HCT116 (cell line): ENCODE data around the gene SDC3. TPM values are rescaled to one million over a fixed set of nuclear protein-coding genes. Genes with fewer than 3 reads are reported as not detected.

Source experiments
- ATAC-seq: fragments of 200-7000 bp; cut with Tn5 transposase; 2 replicates; pipeline ENCODE4 v1.9.1; 2020; ENCODE audit warnings: mild to moderate bottlenecking, moderate library complexity
- BruUV-seq: library from RNA; stranded (reverse); fragments of 400-500 nt; replicated peaks from 2 replicates; lab custom pipeline; 2021; lab: Mats Ljungman, UMichigan
- CTCF ChIA-PET: fragments of 300-600 bp; sonication (Branson Sonifier 250); formaldehyde crosslinking; loops from one replicate; lab custom pipeline; 2021; ENCODE audit warnings: antibody characterized with exemption; lab: Charles Lee
- POLR2A ChIA-PET: fragments of 300-600, 350-600 bp; sonication (Branson Sonifier 250); formaldehyde crosslinking; loops from one replicate; lab custom pipeline; 2021; ENCODE audit warnings: antibody characterized with exemption; lab: Charles Lee
- RAD21 ChIA-PET, 2 experiments: fragments of 300-600 bp; sonication (Branson Sonifier 250); formaldehyde crosslinking; loops; one replicate each; lab custom pipeline; 2023; ENCODE audit warnings: low total read pairs in 2 of 2; ENCODE audit not compliant: uncharacterized antibody in 2 of 2, unreplicated experiment in 2 of 2, low non-redundant PET in 1 of 2; lab: Charles Lee
- DNase-seq: peaks from one replicate; pipeline ENCODE4 v3.0.0-alpha.2; 2010; ENCODE audit warnings: low read depth, low spot score
- H2AFZ ChIP-seq: fragments of 200-600 bp; shearing (Covaris generic), sonication (generic); 2 replicates; pipeline ENCODE4 v1.6.1; 2017; ENCODE audit warnings: low read depth, mixed run types, mixed read lengths, antibody characterized with exemption, low read length; ENCODE audit not compliant: poor library complexity, severe bottlenecking
- H3K27ac ChIP-seq: 2 replicates; pipeline ENCODE4 v1.5.1; 2012; ENCODE audit warnings: low read depth, low read length
- H3K27me3 ChIP-seq: fragments of 200-600 bp; sonication (generic); 2 replicates; pipeline ENCODE4 v1.6.1; 2016; ENCODE audit warnings: mixed run types, low read length, mixed read lengths; ENCODE audit not compliant: insufficient read depth
- H3K36me3 ChIP-seq, 2 experiments: fragments of 200-500 bp in 1 of 2; fragments of 200-600 bp in 1 of 2; sonication (Bioruptor generic) in 1 of 2; sonication (generic) in 1 of 2; 2 replicates each; pipeline versions ENCODE4 v1.5.1 to v1.6.1; 2014 to 2016; ENCODE audit warnings: low read length in 2 of 2, inconsistent platforms in 1 of 2, mixed read lengths in 1 of 2, mixed run types in 1 of 2; ENCODE audit not compliant: insufficient read depth in 2 of 2, control insufficient read depth in 1 of 2
- H3K4me1 ChIP-seq, 2 experiments: fragments of 200-600 bp in 1 of 2; sonication (generic) in 1 of 2; 2 replicates each; pipeline versions ENCODE4 v1.5.1 to v1.6.1; 2012 to 2017; ENCODE audit warnings: low read length in 2 of 2, inconsistent platforms in 1 of 2, mild to moderate bottlenecking in 1 of 2, mixed read lengths in 1 of 2, mixed run types in 1 of 2, moderate library complexity in 1 of 2; ENCODE audit not compliant: insufficient read depth in 2 of 2, control insufficient read depth in 1 of 2
- H3K4me2 ChIP-seq: fragments of 200-600 bp; sonication (generic); 2 replicates; pipeline ENCODE4 v1.6.1; 2017; ENCODE audit warnings: mixed run types, low read length, mixed read lengths
- H3K4me3 ChIP-seq, 2 experiments: fragments of 200-600 bp in 1 of 2; sonication (generic) in 1 of 2; replicated peaks in 1 of 2; 2 replicates each; pipeline ENCODE4 v1.5.1; 2011 to 2016; ENCODE audit warnings: low read length in 2 of 2, control low read depth in 1 of 2, low read depth in 1 of 2, mild to moderate bottlenecking in 1 of 2, mixed read lengths in 1 of 2, mixed run types in 1 of 2
- H3K79me2 ChIP-seq: fragments of 200-600 bp; sonication (generic); 2 replicates; pipeline ENCODE4 v1.6.1; 2017; ENCODE audit warnings: mild to moderate bottlenecking, mixed run types, low read length, moderate library complexity, mixed read lengths; ENCODE audit not compliant: insufficient read depth
- H3K9ac ChIP-seq: fragments of 200-600 bp; sonication (generic); 2 replicates; pipeline ENCODE4 v1.6.1; 2016; ENCODE audit warnings: low read length, mixed read lengths
- H3K9me2 ChIP-seq: fragments of 200-600 bp; sonication (generic), shearing (Covaris generic); 2 replicates; pipeline ENCODE4 v1.6.1; 2017; ENCODE audit warnings: mixed run types, mild to moderate bottlenecking, moderate library complexity; ENCODE audit not compliant: insufficient read depth
- H3K9me3 ChIP-seq, 2 experiments: fragments of 200-500 bp in 1 of 2; fragments of 200-600 bp in 1 of 2; sonication (Bioruptor generic) in 1 of 2; sonication (generic) in 1 of 2; 2 replicates each; pipeline ENCODE4 v1.6.1; 2014 to 2017; ENCODE audit warnings: low read length in 2 of 2, mixed read lengths in 2 of 2, inconsistent platforms in 1 of 2, low read depth in 1 of 2, mild to moderate bottlenecking in 1 of 2, mixed run types in 1 of 2, moderate library complexity in 1 of 2; ENCODE audit not compliant: control insufficient read depth in 1 of 2, insufficient read depth in 1 of 2
- H4K20me1 ChIP-seq: fragments of 200-600 bp; sonication (generic), shearing (Covaris generic); 2 replicates; pipeline ENCODE4 v1.6.1; 2017; ENCODE audit warnings: mixed run types, mild to moderate bottlenecking, moderate library complexity; ENCODE audit not compliant: insufficient read depth
- CBX3 ChIP-seq: IDR thresholded peaks from 2 replicates; pipeline ENCODE4 v1.6.1; 2012; ENCODE audit warnings: low read depth
- CEBPB ChIP-seq: IDR thresholded peaks from 2 replicates; pipeline ENCODE4 v1.6.1; 2012; ENCODE audit warnings: low read depth
- EGR1 ChIP-seq: IDR thresholded peaks from 2 replicates; pipeline ENCODE4 v1.6.1; 2012; ENCODE audit warnings: low read depth
- ELF1 ChIP-seq: IDR thresholded peaks from 2 replicates; pipeline ENCODE4 v1.6.1; 2012; ENCODE audit warnings: low read depth, borderline replicate concordance
- EZH2 ChIP-seq: fragments of 200-600 bp; sonication (generic); IDR thresholded peaks from 2 replicates; pipeline ENCODE4 v1.6.1; 2017; ENCODE audit warnings: antibody characterized with exemption, mixed run types
- FOSL1 ChIP-seq: IDR thresholded peaks from 2 replicates; pipeline ENCODE4 v1.6.1; 2012; ENCODE audit warnings: low read depth
- JUND ChIP-seq: IDR thresholded peaks from 2 replicates; pipeline ENCODE4 v1.6.1; 2012
- MAX ChIP-seq: IDR thresholded peaks from 2 replicates; pipeline ENCODE4 v1.6.1; 2012
- POLR2A ChIP-seq: IDR thresholded peaks from 2 replicates; pipeline ENCODE4 v1.7.0; 2011; ENCODE audit warnings: borderline replicate concordance; ENCODE audit not compliant: insufficient read depth, insufficient read length; ENCODE audit errors: extremely low read depth
- POLR2AphosphoS5 ChIP-seq: IDR thresholded peaks from 2 replicates; pipeline ENCODE4 v1.6.1; 2011; ENCODE audit warnings: mild to moderate bottlenecking, low read depth, low read length, moderate library complexity
- RAD21 ChIP-seq: IDR thresholded peaks from 2 replicates; pipeline ENCODE4 v1.6.1; 2012; ENCODE audit warnings: low read depth, mild to moderate bottlenecking
- REST ChIP-seq: IDR thresholded peaks from 2 replicates; pipeline ENCODE4 v1.6.1; 2012; ENCODE audit warnings: low read depth
- SIN3A ChIP-seq: IDR thresholded peaks from 2 replicates; pipeline ENCODE4 v1.6.1; 2012; ENCODE audit warnings: low read depth
- SP1 ChIP-seq: IDR thresholded peaks from 2 replicates; pipeline ENCODE4 v1.6.1; 2012; ENCODE audit warnings: low read depth
- SRF ChIP-seq: IDR thresholded peaks from 2 replicates; pipeline ENCODE4 v1.6.1; 2012; ENCODE audit warnings: low read depth
- TCF7L2 ChIP-seq: IDR thresholded peaks from 2 replicates; pipeline ENCODE4 v1.7.0; 2011; ENCODE audit warnings: borderline replicate concordance, inconsistent platforms; ENCODE audit not compliant: insufficient read depth, insufficient read length; ENCODE audit errors: extremely low read depth
- YY1 ChIP-seq: IDR thresholded peaks from 2 replicates; pipeline ENCODE4 v1.6.1; 2011; ENCODE audit warnings: low read length, low read depth, moderate library complexity, mild to moderate bottlenecking; ENCODE audit not compliant: insufficient replicate concordance; ENCODE audit errors: extremely low read depth
- ZBTB33 ChIP-seq: IDR thresholded peaks from 2 replicates; pipeline ENCODE4 v1.6.1; 2011; ENCODE audit warnings: mild to moderate bottlenecking, low read length, moderate library complexity; ENCODE audit not compliant: insufficient replicate concordance; ENCODE audit errors: extremely low read depth
- ZFX ChIP-seq: fragments of 450-650 bp; IDR thresholded peaks from 2 replicates; pipeline ENCODE4 v1.6.1; 2017
- ZNF274 ChIP-seq: fragments of 200-500 bp; sonication (Bioruptor generic); IDR thresholded peaks from 2 replicates; pipeline ENCODE4 v1.6.1; 2014; ENCODE audit warnings: mild to moderate bottlenecking, low read depth, low read length, inconsistent platforms
- intact Hi-C: fragments of 100-400 bp; cut with micrococcal nuclease; formaldehyde crosslinking; loops from 2 replicates; pipeline ENCODE4 v1.10.0; 2022
- total RNA-seq: library from RNA; stranded (reverse); gene quantifications from one replicate; pipeline ENCODE4 v1.2.1, GENCODE V29; 2021; ENCODE audit not compliant: unreplicated experiment

The SDC3 gene
- total RNA-seq, 1 experiment from 2014 or later = 40.1 TPM

GRCh38 chr1:30905916-30906620 is 2.5 kb downstream of the SDC3 start:
- ChIA-PET POLR2A (no interaction called here), CTCF (interaction anchor here (1.1 to 1.9 kb wide), 3 partner anchors 105 to 188 kb away, joined by 3 to 6 read pairs (median 3); no protein-coding TSS in a partner anchor), RAD21 (no interaction called here)
- no peak overlapping the region for H2AFZ ChIP-seq
- DNase-seq (no peak), ATAC-seq (no peak)
- peak overlapping the region; percentile 4; the same call in 1 of the 2 replicates for H3K4me2 ChIP-seq
- no peaks in the 10 kb centered on the region for H3K9me3 ChIP-seq
- H3K9me2 ChIP-seq = no peaks in the 10 kb centered on the region
- peaks cover 24% of the 10 kb centered on the region for H3K79me2 ChIP-seq
- H3K9ac ChIP-seq = no peak overlapping the region
- H3K36me3 ChIP-seq = no peaks in the 10 kb centered on the region
- TF ChIP-seq ZFX = no peak
- TF ChIP-seq SRF = no peak
- no peak for TF ChIP-seq TCF7L2
- TF ChIP-seq POLR2AphosphoS5 = no peak
- TF ChIP-seq ZBTB33 = no peak
- no peak for TF ChIP-seq JUND
- no peak for TF ChIP-seq RAD21
- TF ChIP-seq FOSL1 = no peak
- no peak for TF ChIP-seq SIN3A
- no peak for TF ChIP-seq ELF1
- TF ChIP-seq EGR1 = no peak
- TF ChIP-seq POLR2A = no peak
- TF ChIP-seq CEBPB = no peak
- TF ChIP-seq EZH2 = no peak
- TF ChIP-seq ZNF274 = no peak
- no peak for TF ChIP-seq YY1
- no peak for TF ChIP-seq SP1
- no peak for TF ChIP-seq MAX
- TF ChIP-seq CBX3 = no peak
- no peak for TF ChIP-seq REST
- H3K4me3 ChIP-seq = no peak overlapping the region
- peaks cover 26 to 39% of the 10 kb centered on the region in 2 experiments for H3K4me1 ChIP-seq
- H3K27ac ChIP-seq = no peak overlapping the region
- H3K27me3 ChIP-seq = no peaks in the 10 kb centered on the region
- intact Hi-C loops = no loop called here
- BruUV-seq = no TSS peak
- no peaks in the 10 kb centered on the region for H4K20me1 ChIP-seq
